GM12878 (cell line): ENCODE results near the gene FOXK2. TPM values are rescaled to one million over a fixed set of nuclear protein-coding genes. Genes with fewer than 3 reads are reported as not detected.

ENCODE experiments used
- ASH2L ChIP-seq: fragments of 300-600, 200-600 bp; sonication (generic); IDR thresholded peaks from 2 replicates; pipeline ENCODE4 v1.6.1; 2017; ENCODE audit warnings: low read depth, mild to moderate bottlenecking, borderline replicate concordance
- BHLHE40 ChIP-seq, 2 experiments: fragments of 450-650 bp in 1 of 2; IDR thresholded peaks; 2 replicates each; pipeline ENCODE4 v1.6.1; 2011 to 2017; ENCODE audit warnings: low read depth in 2 of 2, borderline replicate concordance in 1 of 2, improper control_type of control experiment in 1 of 2, low read length in 1 of 2, mild to moderate bottlenecking in 1 of 2
- ELK1 ChIP-seq: IDR thresholded peaks from 2 replicates; pipeline ENCODE4 v1.6.1; 2012; ENCODE audit warnings: low read depth, low read length, improper control_type of control experiment
- FOXK2 ChIP-seq: fragments of 450-650 bp; IDR thresholded peaks from 2 replicates; pipeline ENCODE4 v1.6.1; 2017; ENCODE audit warnings: mild to moderate bottlenecking, moderate library complexity
- FOXM1 ChIP-seq: IDR thresholded peaks from 2 replicates; pipeline ENCODE4 v1.6.1; 2012; ENCODE audit warnings: low read depth, mild to moderate bottlenecking, inconsistent platforms, low read length, moderate library complexity
- JUND ChIP-seq: IDR thresholded peaks from 2 replicates; pipeline ENCODE4 v1.6.1; 2012; ENCODE audit warnings: low read depth, mild to moderate bottlenecking, low read length, improper control_type of control experiment, moderate library complexity
- KLF5 ChIP-seq: fragments of 450-650 bp; IDR thresholded peaks from 2 replicates; pipeline ENCODE4 v1.6.1; 2014; ENCODE audit warnings: mild to moderate bottlenecking; ENCODE audit not compliant: partially characterized antibody
- LARP7 ChIP-seq: fragments of 450-650 bp; IDR thresholded peaks from 2 replicates; pipeline ENCODE4 v1.6.1; 2017; ENCODE audit warnings: mild to moderate bottlenecking
- MEF2A ChIP-seq: IDR thresholded peaks from 2 replicates; pipeline ENCODE4 v1.6.1; 2011; ENCODE audit warnings: low read depth, mild to moderate bottlenecking, low read length, moderate library complexity; ENCODE audit not compliant: insufficient read depth
- MTA3 ChIP-seq: IDR thresholded peaks from 2 replicates; pipeline ENCODE4 v1.6.1; 2012; ENCODE audit warnings: low read length, inconsistent platforms, borderline replicate concordance
- MXI1 ChIP-seq: fragments of 150-350 bp; IDR thresholded peaks from 2 replicates; pipeline ENCODE4 v1.6.1; 2011; ENCODE audit warnings: low read depth, mild to moderate bottlenecking, inconsistent platforms, low read length, improper control_type of control experiment
- NFIC ChIP-seq: IDR thresholded peaks from 2 replicates; pipeline ENCODE4 v1.6.1; 2012; ENCODE audit warnings: low read depth, mild to moderate bottlenecking, inconsistent platforms, low read length, moderate library complexity
- RCOR1 ChIP-seq: conservative IDR thresholded peaks from 2 replicates; pipeline ENCODE4 v1.6.1; 2012; ENCODE audit warnings: low read depth, low read length, improper control_type of control experiment
- RFX5 ChIP-seq: IDR thresholded peaks from 2 replicates; pipeline ENCODE4 v1.6.1; 2011; ENCODE audit warnings: low read depth, low read length, improper control_type of control experiment
- SPI1 ChIP-seq: IDR thresholded peaks from 2 replicates; pipeline ENCODE4 v1.6.1; 2011; ENCODE audit warnings: low read depth, mild to moderate bottlenecking, low read length, moderate library complexity, borderline replicate concordance; ENCODE audit not compliant: insufficient read depth
- TCF12 ChIP-seq: IDR thresholded peaks from 2 replicates; pipeline ENCODE4 v1.6.1; 2011; ENCODE audit warnings: low read depth, mild to moderate bottlenecking, low read length
- ZNF384 ChIP-seq: IDR thresholded peaks from 2 replicates; pipeline ENCODE4 v1.6.1; 2012; ENCODE audit warnings: low read depth, mild to moderate bottlenecking, low read length, improper control_type of control experiment, borderline replicate concordance
- polyA plus RNA-seq, 11 experiments: library from polyadenylated mRNA; depleted of rRNA in 4 of 11; unstranded in 6 of 11; stranded (reverse) in 5 of 11; fragments of >200 nt; fragmentation: Nextera tagmentation in 4 of 11; fragmentation: Illumina TruSeq in 1 of 11; extraction: Ambion mirVana in 4 of 11; extraction: Trizol in 1 of 11; gene quantifications; 1 replicate in 1 of 11; 2 replicates in 10 of 11; pipeline versions ENCODE4 v1.2.1 to v1.2.3, GENCODE V29; 2011 to 2016; ENCODE audit warnings: inconsistent platforms in 2 of 11, missing spikeins in 2 of 11, low read depth in 1 of 11
- total RNA-seq, 4 experiments: library from RNA; depleted of rRNA in 3 of 4; stranded (reverse); fragments of >200 nt in 3 of 4; fragmentation: Illumina TruSeq in 1 of 4; extraction: Trizol in 1 of 4; gene quantifications; 2 replicates each; pipeline versions ENCODE4 v1.2.1 to v1.2.3, GENCODE V29; 2013 to 2021
- TF ChIP-seq, protein P1 (sequence below): fragments of 450-650 bp; IDR thresholded peaks from 2 replicates; pipeline ENCODE4 v1.6.1; 2017; ENCODE audit warnings: borderline replicate concordance
- TF ChIP-seq, protein P2 (sequence below): fragments of 450-650 bp; formaldehyde crosslinking; IDR thresholded peaks from 2 replicates; pipeline ENCODE4 v1.5.0; 2022; ENCODE audit warnings: mild to moderate bottlenecking, missing genetic modification characterization
- TF ChIP-seq, protein P3 (sequence below): IDR thresholded peaks from 2 replicates; pipeline ENCODE4 v1.6.1; 2011; ENCODE audit warnings: borderline replicate concordance, low read depth, mild to moderate bottlenecking, moderate library complexity, mixed read lengths, low read length; ENCODE audit not compliant: insufficient read depth; ENCODE audit errors: extremely low read length

FOXK2 gene
- total and polyA plus RNA-seq, 10 of the 15 experiments (the other 5 are each of a cell fraction or from before 2014, with no cell fraction given): 2.4 to 56.8 (median 34.4) TPM

- TF ChIP-seq NFIC: no peak
- no peak for TF ChIP-seq SPI1
- TF ChIP-seq ELK1: no peak
- no peak for TF ChIP-seq JUND
- no peak for TF ChIP-seq ZNF384
- TF ChIP-seq, protein P1, sequence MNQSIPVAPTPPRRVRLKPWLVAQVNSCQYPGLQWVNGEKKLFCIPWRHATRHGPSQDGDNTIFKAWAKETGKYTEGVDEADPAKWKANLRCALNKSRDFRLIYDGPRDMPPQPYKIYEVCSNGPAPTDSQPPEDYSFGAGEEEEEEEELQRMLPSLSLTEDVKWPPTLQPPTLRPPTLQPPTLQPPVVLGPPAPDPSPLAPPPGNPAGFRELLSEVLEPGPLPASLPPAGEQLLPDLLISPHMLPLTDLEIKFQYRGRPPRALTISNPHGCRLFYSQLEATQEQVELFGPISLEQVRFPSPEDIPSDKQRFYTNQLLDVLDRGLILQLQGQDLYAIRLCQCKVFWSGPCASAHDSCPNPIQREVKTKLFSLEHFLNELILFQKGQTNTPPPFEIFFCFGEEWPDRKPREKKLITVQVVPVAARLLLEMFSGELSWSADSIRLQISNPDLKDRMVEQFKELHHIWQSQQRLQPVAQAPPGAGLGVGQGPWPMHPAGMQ: no peak
- no peak for TF ChIP-seq MTA3
- no peak for TF ChIP-seq FOXK2
- peak; percentile 55 to 92; a peak in 3 of 4 replicates for TF ChIP-seq BHLHE40 (IDR thresholded peaks at IDR 0.05; ENCODE audit: borderline replicate concordance in 1 of 2, low read depth in 2 of 2, low read length in 1 of 2)
- TF ChIP-seq, protein P2, sequence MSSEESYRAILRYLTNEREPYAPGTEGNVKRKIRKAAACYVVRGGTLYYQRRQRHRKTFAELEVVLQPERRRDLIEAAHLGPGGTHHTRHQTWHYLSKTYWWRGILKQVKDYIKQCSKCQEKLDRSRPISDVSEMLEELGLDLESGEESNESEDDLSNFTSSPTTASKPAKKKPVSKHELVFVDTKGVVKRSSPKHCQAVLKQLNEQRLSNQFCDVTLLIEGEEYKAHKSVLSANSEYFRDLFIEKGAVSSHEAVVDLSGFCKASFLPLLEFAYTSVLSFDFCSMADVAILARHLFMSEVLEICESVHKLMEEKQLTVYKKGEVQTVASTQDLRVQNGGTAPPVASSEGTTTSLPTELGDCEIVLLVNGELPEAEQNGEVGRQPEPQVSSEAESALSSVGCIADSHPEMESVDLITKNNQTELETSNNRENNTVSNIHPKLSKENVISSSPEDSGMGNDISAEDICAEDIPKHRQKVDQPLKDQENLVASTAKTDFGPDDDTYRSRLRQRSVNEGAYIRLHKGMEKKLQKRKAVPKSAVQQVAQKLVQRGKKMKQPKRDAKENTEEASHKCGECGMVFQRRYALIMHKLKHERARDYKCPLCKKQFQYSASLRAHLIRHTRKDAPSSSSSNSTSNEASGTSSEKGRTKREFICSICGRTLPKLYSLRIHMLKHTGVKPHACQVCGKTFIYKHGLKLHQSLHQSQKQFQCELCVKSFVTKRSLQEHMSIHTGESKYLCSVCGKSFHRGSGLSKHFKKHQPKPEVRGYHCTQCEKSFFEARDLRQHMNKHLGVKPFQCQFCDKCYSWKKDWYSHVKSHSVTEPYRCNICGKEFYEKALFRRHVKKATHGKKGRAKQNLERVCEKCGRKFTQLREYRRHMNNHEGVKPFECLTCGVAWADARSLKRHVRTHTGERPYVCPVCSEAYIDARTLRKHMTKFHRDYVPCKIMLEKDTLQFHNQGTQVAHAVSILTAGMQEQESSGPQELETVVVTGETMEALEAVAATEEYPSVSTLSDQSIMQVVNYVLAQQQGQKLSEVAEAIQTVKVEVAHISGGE (CRISPR knock-in tag): no peak
- TF ChIP-seq ASH2L: no peak
- TF ChIP-seq TCF12: no peak
- no peak for TF ChIP-seq FOXM1
- TF ChIP-seq LARP7: peak; percentile 100
- 0 out of 2 replicates have a peak, but pooled peaks have one; percentile 51 for TF ChIP-seq MEF2A
- TF ChIP-seq, protein P3, sequence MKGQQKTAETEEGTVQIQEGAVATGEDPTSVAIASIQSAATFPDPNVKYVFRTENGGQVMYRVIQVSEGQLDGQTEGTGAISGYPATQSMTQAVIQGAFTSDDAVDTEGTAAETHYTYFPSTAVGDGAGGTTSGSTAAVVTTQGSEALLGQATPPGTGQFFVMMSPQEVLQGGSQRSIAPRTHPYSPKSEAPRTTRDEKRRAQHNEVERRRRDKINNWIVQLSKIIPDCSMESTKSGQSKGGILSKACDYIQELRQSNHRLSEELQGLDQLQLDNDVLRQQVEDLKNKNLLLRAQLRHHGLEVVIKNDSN: no peak
- TF ChIP-seq MXI1: peak; percentile 38; the same call in 1 of the 2 replicates
- TF ChIP-seq RCOR1: no peak
- no peak for TF ChIP-seq KLF5
- no peak for TF ChIP-seq RFX5
Observed at GRCh38 chr17:82518826-82519810, at the start of gene FOXK2 (continued).
